CD14-positive monocyte (primary cell): ENCODE results near the gene CLCF1. TPM values are rescaled to one million over a fixed set of nuclear protein-coding genes. Genes with fewer than 3 reads are reported as not detected.

Experiments
- DNase-seq, 3 donors: peaks; one replicate each; pipeline ENCODE4 v3.0.0-alpha.2; 2011 to 2022
- H2AFZ ChIP-seq: 2 replicates; pipeline ENCODE4 v1.6.0; 2012; ENCODE audit warnings: mild to moderate bottlenecking, low read depth, low read length, inconsistent platforms; ENCODE audit not compliant: insufficient read depth, poor library complexity, severe bottlenecking
- H3K27ac ChIP-seq, 2 donors: 1 replicate in 1 of 2; 2 replicates in 1 of 2; pipeline ENCODE4 v1.5.1; 2012 to 2013; ENCODE audit warnings: low read length in 2 of 2, control low read depth in 1 of 2, inconsistent platforms in 1 of 2, low read depth in 1 of 2, mild to moderate bottlenecking in 1 of 2
- H3K27me3 ChIP-seq, 2 donors: one replicate each; pipeline versions ENCODE4 v1.6.0 to v1.6.1; 2011 to 2013; ENCODE audit warnings: low read length in 2 of 2; ENCODE audit not compliant: control insufficient read depth in 2 of 2, insufficient read depth in 2 of 2
- H3K36me3 ChIP-seq, 2 donors: replicated peaks in 1 of 2; 1 replicate in 1 of 2; 2 replicates in 1 of 2; pipeline versions ENCODE4 v1.5.1 to v1.6.1; 2012 to 2013; ENCODE audit warnings: low read length in 2 of 2, control low read depth in 1 of 2, inconsistent platforms in 1 of 2, mild to moderate bottlenecking in 1 of 2; ENCODE audit not compliant: insufficient read depth in 2 of 2, control insufficient read depth in 1 of 2
- H3K4me1 ChIP-seq, 2 donors: 1 replicate in 1 of 2; 2 replicates in 1 of 2; pipeline versions ENCODE4 v1.5.1 to v1.6.1; 2012 to 2013; ENCODE audit warnings: low read length in 2 of 2, control low read depth in 1 of 2, inconsistent platforms in 1 of 2, mild to moderate bottlenecking in 1 of 2, moderate library complexity in 1 of 2; ENCODE audit not compliant: insufficient read depth in 2 of 2, control insufficient read depth in 1 of 2
- H3K4me2 ChIP-seq: replicated peaks from 2 replicates; pipeline ENCODE3; 2012; ENCODE audit warnings: low read length, moderate library complexity, mild to moderate bottlenecking; ENCODE audit not compliant: poor library complexity, severe bottlenecking; ENCODE audit errors: extremely low read depth
- H3K4me3 ChIP-seq, 3 experiments: fragments of 200-600 bp in 1 of 3; sonication (generic) in 1 of 3; replicated peaks in 1 of 3; 1 replicate in 2 of 3; 2 replicates in 1 of 3; pipeline ENCODE4 v1.5.1; 2011 to 2013; ENCODE audit warnings: low read length in 3 of 3, mild to moderate bottlenecking in 3 of 3, control low read depth in 2 of 3, low read depth in 2 of 3, inconsistent platforms in 1 of 3, moderate library complexity in 1 of 3
- H3K79me2 ChIP-seq: 2 replicates; pipeline ENCODE4 v1.6.0; 2012; ENCODE audit warnings: mild to moderate bottlenecking, control low read depth, inconsistent platforms, low read length, moderate library complexity; ENCODE audit not compliant: insufficient read depth
- H3K9ac ChIP-seq: 2 replicates; pipeline ENCODE4 v1.6.0; 2017; ENCODE audit warnings: low read length, mild to moderate bottlenecking; ENCODE audit not compliant: insufficient read depth, poor library complexity, severe bottlenecking
- H3K9me3 ChIP-seq, 2 donors: replicated peaks in 1 of 2; 1 replicate in 1 of 2; 2 replicates in 1 of 2; pipeline versions ENCODE4 v1.5.1 to v1.6.1; 2012 to 2013; ENCODE audit warnings: low read length in 2 of 2, control low read depth in 1 of 2; ENCODE audit not compliant: control insufficient read depth in 1 of 2, insufficient read depth in 1 of 2
- H4K20me1 ChIP-seq: 2 replicates; pipeline ENCODE4 v1.6.0; 2012; ENCODE audit warnings: mild to moderate bottlenecking, low read length, control low read depth, moderate library complexity; ENCODE audit not compliant: insufficient read depth
- H3K27ac Mint-ChIP-seq, 7 donors: one replicate each; pipeline ENCODE4 v1.8.0; 2020; ENCODE audit warnings: mild to moderate bottlenecking in 7 of 7, mixed read lengths in 7 of 7, moderate library complexity in 6 of 7, inconsistent platforms in 2 of 7
- H3K27me3 Mint-ChIP-seq, 3 donors: one replicate each; pipeline ENCODE4 v1.8.0; 2021 to 2022; ENCODE audit warnings: low read depth in 3 of 3, mild to moderate bottlenecking in 3 of 3, mixed read lengths in 3 of 3, moderate library complexity in 3 of 3, inconsistent platforms in 1 of 3
- H3K36me3 Mint-ChIP-seq, 2 donors: one replicate each; pipeline ENCODE4 v1.8.0; 2020; ENCODE audit warnings: mixed read lengths in 2 of 2, inconsistent platforms in 1 of 2, mild to moderate bottlenecking in 1 of 2
- H3K4me1 Mint-ChIP-seq: one replicate; pipeline ENCODE4 v1.8.0; 2020; ENCODE audit warnings: mild to moderate bottlenecking, mixed read lengths
- H3K4me3 Mint-ChIP-seq, 2 donors: one replicate each; pipeline ENCODE4 v1.8.0; 2020; ENCODE audit warnings: mild to moderate bottlenecking in 2 of 2, mixed read lengths in 2 of 2, moderate library complexity in 1 of 2
- H3K9me3 Mint-ChIP-seq, 7 donors: one replicate each; pipeline ENCODE4 v1.8.0; 2020 to 2022; ENCODE audit warnings: mixed read lengths in 7 of 7, mild to moderate bottlenecking in 6 of 7, moderate library complexity in 6 of 7, inconsistent platforms in 2 of 7
- WGBS: methylation state at CpG from one replicate; pipeline ENCODE4 v1.1.5; 2013; ENCODE audit warnings: missing lambda C conversion rate; ENCODE audit not compliant: insufficient coverage; 5-methylcytosine and 5-hydroxymethylcytosine counted together
- intact Hi-C, 2 donors: fragments of 100-400 bp; cut with micrococcal nuclease; formaldehyde crosslinking; loops; one replicate each; pipeline versions ENCODE4 v1.15.0 to v1.15.1; 2023
- polyA plus RNA-seq, 3 donors: library from polyadenylated mRNA; depleted of rRNA in 1 of 3; unstranded in 2 of 3; stranded (reverse) in 1 of 3; fragments of 300-500 nt in 2 of 3; fragments of >200 nt in 1 of 3; fragmentation: Illumina TruSeq in 2 of 3; gene quantifications; 1 replicate in 2 of 3; 2 replicates in 1 of 3; pipeline ENCODE4 v1.2.3, GENCODE V29; 2012 to 2021
- TF ChIP-seq, protein P1 (sequence below): fragments of 200-600 bp; IDR thresholded peaks from one replicate; pipeline ENCODE4 v1.8.0; 2022; ENCODE audit warnings: antibody characterized with exemption, mild to moderate bottlenecking

The CLCF1 gene
- polyA plus RNA-seq, 3 donors: 0.44 to 14.8 (median 0.94) TPM

DNA sequence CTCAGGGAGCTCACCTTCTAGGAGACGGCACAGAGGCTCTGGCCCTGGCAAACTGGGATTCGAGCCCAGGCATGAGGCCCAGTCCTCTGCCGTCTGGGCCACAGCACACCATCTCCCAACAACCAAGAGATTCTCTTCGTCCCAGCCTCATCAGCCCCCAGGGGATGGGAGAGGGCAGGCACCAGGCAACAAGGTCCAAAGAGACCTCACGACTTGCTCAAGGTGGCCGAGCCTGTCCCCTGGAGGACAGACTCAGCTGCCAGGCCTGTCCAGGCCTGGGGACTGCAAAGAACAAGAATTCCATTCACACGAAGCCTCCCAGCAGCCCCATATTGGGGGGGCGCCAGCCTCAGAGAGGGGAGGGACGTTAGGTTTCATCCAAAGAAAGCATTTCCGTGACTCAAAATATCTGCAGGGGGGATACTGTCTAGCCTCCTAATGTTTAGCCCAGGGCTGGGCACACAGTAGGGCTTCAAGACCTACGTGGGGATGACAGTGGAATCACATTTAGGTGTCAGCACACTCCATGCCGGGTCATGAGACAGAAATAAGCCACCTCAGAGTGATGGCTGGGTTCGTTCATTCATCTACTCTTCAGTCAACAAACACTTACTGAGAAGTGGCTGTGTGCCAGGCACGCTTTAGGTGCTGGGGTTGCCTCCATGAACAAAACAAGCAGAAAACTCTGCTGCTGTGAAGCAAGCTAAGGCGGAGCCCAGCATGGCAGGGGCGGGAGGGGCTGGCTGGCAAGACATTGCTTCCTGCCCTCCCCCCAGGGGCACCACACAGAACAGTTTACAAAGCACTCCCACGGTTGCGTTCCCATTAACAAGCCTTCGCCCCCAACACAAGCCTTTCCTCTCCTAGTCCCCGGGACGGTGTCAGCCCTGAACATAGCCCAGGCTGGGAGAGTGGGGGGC, 43.3 kb upstream of the CLCF1 start:
- Histone ChIP-seq H3K4me2 (no peak overlapping the region), H3K9ac (no peak overlapping the region), H3K27ac (no peak overlapping the region), H3K27me3 (peaks cover 6 to 68% of the 10 kb centered on the region in 2 donors), H3K4me3 (no peak overlapping the region), H3K9me3 (no peaks in the 10 kb centered on the region), H3K79me2 (no peaks in the 10 kb centered on the region), H2AFZ (no peak overlapping the region), H3K4me1 (peaks cover 35 to 56% of the 10 kb centered on the region in 2 donors), H3K36me3 (no peaks in the 10 kb centered on the region), H4K20me1 (no peaks in the 10 kb centered on the region)
- H3K9me3 Mint-ChIP-seq: peaks cover 0 to 12% (median 4%) of the 10 kb centered on the region in 7 donors
- TF ChIP-seq, protein P1, sequence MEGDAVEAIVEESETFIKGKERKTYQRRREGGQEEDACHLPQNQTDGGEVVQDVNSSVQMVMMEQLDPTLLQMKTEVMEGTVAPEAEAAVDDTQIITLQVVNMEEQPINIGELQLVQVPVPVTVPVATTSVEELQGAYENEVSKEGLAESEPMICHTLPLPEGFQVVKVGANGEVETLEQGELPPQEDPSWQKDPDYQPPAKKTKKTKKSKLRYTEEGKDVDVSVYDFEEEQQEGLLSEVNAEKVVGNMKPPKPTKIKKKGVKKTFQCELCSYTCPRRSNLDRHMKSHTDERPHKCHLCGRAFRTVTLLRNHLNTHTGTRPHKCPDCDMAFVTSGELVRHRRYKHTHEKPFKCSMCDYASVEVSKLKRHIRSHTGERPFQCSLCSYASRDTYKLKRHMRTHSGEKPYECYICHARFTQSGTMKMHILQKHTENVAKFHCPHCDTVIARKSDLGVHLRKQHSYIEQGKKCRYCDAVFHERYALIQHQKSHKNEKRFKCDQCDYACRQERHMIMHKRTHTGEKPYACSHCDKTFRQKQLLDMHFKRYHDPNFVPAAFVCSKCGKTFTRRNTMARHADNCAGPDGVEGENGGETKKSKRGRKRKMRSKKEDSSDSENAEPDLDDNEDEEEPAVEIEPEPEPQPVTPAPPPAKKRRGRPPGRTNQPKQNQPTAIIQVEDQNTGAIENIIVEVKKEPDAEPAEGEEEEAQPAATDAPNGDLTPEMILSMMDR: no peak
- no peak overlapping the region for H3K27ac Mint-ChIP-seq
- intact Hi-C loops: no loop called here
- H3K4me3 Mint-ChIP-seq: peak overlapping the region in 1 of 2 donors; percentile 75
- whole genome bisulfite sequencing: 72% methylated on average over 15 of the region's 21 CpGs
- peaks cover 35% of the 10 kb centered on the region for H3K4me1 Mint-ChIP-seq
- peaks cover 4 to 8% of the 10 kb centered on the region in 2 donors for H3K36me3 Mint-ChIP-seq
- no peak for DNase-seq
- peaks cover 49 to 84% (median 73%) of the 10 kb centered on the region in 3 donors for H3K27me3 Mint-ChIP-seq

DNA sequence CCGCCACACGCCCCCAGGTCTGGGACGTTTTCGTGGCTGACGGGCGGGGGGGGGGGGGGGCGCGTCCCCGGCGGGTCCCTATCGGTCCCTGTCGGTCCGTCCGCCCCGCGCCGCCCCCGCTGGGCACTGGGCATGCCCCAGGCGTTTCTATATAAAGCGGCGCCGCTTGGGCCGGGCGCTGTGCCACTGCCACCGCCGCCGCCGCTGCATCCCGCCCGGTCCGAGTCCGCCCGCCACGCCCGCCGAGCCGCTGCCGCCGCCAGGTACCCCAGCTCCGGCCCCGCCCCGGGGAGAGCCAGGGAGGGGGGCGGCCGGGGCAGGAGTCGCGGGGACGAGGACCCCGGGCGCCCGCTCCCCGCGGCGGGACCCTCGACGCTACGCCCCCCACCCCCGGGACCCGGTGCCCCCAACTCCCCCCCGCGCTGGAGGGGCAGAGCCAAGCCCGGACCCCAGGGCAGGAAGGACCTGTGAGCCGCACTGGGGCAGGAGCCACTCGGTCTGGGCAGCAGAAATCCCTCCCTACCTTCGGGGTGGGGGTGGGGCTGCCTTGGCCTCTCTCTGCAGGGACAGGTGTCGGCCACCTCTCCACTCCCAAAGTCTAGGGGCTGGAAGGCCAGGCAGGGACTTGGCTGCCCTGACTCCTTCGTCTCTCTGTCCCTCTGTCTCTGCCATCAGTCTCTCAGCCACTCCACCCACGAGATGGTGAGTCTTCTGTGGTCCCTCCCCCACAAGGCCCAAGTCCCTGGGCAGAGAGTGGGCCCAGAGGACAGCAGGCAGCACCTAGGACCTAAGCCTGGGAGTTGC, 42.3 kb upstream of the CLCF1 start, which contains the start of gene CARNS1:
Gene CARNS1 (plus strand): TSS at position 178 of the 804 bp plus-strand sequence. CDS start 522 bp downstream, at position 700.
- no peak for DNase-seq
- Mint-ChIP-seq H3K27me3 (peaks cover 49 to 88% (median 76%) of the 10 kb centered on the region in 3 donors), H3K27ac (peak within 1 kb of the TSS in 2 of 7 donors; percentile 35 to 50), H3K36me3 (peaks cover 4 to 8% of the 10 kb centered on the region in 2 donors), H3K4me1 (peaks cover 32% of the 10 kb centered on the region), H3K4me3 (peak within 1 kb of the TSS in 1 of 2 donors; percentile 75), H3K9me3 (peaks cover 0 to 12% (median 4%) of the 10 kb centered on the region in 7 donors)
- Histone ChIP-seq H3K4me3 (no peak within 1 kb of the TSS), H2AFZ (peak within 1 kb of the TSS; percentile 21), H3K79me2 (no peaks in the 10 kb centered on the region), H3K4me2 (no peak within 1 kb of the TSS), H4K20me1 (peaks cover 2% of the 10 kb centered on the region), H3K27ac (no peak within 1 kb of the TSS), H3K9ac (no peak within 1 kb of the TSS), H3K4me1 (peaks cover 31 to 48% of the 10 kb centered on the region in 2 donors), H3K27me3 (peaks cover 6 to 68% of the 10 kb centered on the region in 2 donors), H3K36me3 (no peaks in the 10 kb centered on the region), H3K9me3 (no peaks in the 10 kb centered on the region)
- 7% methylated on average over 58 of the region's 67 CpGs for WGBS
- intact Hi-C loops: no loop called here
- TF ChIP-seq, protein P1: no peak
